ENCODE results near the gene CCND1.

GRCh38 chr11:69685348-69685747 lies 44.4 kb downstream of the CCND1 start:
- no peak for TF ChIP-seq POLR2A (IDR thresholded peaks at IDR 0.05; ENCODE audit: low read depth, low read length)
- no peak for TF ChIP-seq POU2F2 (IDR thresholded peaks at IDR 0.05; ENCODE audit: low read depth, low read length)
- no peak for TF ChIP-seq POLR2AphosphoS5 (IDR thresholded peaks at IDR 0.05; ENCODE audit: low read depth, low read length)
- no peak for TF ChIP-seq TAF1 (IDR thresholded peaks at IDR 0.05; ENCODE audit: low read depth, low read length)
- TF ChIP-seq SPI1 (IDR thresholded peaks at IDR 0.05; ENCODE audit: low read depth, low read length): no peak

Data from GM12891 (cell line).